GM18519 (cell line): ENCODE data around the gene MYOF.
"Not testable (repeated sequence)": the region's sequence is repeated elsewhere in the genome, so short reads cannot be mapped to it uniquely, and the experiment has no call there.

Experiments used
- ATAC-seq: cut with Tn5 transposase; IDR thresholded peaks from one replicate; pipeline ENCODE4 v1.9.1; 2021; ENCODE audit warnings: mild to moderate bottlenecking, moderate library complexity; ENCODE audit not compliant: unreplicated experiment, low FRiP score

The MYOF gene

DNA sequence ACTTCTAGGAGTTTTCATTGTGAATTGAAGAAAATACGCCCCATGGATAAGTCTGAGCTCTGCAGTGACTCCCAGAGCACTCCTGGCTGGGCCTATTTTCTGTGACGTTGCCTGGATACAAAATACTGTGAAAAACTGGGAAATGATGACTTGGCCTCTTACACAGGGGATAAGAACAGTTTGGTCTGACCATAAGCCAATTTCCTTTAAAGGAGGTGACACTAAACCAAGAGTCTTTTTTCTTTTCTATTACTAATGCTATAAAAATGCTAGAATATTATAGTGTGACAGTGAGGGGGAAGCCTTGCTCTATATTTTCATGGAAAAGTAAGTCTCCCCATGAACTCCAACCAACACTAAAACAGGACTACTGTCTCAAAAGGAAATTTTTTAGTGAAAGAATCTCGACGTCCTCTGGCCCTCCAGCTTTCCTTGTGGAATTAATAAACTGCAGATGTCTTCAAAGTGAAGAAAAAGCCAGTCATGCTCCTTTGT, 45.5 kb downstream of the MYOF start:
- no peak for ATAC-seq

DNA sequence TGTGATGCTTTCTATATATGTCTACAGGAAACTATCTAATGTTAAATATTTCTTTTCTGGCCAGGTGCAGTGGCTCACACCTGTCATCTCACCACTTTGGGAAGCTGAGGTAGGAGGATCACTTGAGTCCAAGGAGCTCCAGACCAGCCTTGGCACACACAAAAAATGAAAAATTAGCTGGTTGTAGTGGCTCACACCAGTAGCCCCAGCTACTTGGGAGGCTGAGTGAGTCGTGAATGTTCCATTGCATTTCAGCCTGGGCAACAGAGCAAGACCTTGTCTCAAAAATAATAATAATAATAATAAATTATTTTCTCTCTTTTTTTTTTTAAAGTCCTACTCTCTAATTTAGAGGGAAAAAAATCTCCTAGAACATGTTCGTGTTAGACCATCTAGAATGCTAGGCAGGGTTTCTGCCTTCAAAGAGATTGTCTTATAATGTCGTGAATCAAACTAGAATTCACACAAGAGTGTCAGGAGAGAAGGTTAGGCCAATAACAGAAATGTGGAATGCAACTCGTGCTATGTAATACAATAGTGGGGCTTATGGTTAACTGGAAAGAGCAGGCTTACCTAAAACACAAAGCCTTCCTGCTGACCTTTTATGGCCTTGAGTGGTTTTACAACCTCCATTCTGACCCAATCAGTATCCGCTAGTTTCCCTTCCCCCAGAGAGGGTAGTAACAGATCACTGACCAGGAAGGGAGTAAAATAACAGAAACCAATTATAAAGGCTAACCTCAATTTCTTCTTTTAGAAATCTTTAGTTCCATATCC, 46.3 kb downstream of the MYOF start:
- ATAC-seq, result no peak

DNA sequence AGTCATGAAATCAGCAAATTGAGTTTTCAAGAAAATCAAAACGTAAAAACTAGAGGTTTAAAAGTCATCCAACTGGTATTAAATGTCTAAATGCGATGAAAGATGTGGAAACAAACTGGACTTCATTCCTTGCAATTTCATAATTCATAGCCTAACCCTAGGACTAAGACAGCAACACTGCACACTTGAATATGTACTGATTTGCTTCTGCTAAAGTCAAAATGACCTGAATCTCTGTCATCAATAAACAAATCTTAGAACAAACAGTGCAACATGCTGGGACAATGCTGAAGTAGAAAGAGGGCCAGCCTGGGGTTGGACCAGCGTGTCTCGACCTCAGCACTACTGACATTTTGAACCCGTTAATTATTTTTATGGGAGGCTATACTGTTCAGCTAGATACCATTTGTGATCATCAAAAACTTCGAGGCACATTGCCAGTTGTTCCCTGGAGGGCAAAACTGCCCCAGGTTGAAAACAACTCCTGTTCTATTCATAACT, 47.1 kb downstream of the MYOF start:
- no peak for ATAC-seq

DNA sequence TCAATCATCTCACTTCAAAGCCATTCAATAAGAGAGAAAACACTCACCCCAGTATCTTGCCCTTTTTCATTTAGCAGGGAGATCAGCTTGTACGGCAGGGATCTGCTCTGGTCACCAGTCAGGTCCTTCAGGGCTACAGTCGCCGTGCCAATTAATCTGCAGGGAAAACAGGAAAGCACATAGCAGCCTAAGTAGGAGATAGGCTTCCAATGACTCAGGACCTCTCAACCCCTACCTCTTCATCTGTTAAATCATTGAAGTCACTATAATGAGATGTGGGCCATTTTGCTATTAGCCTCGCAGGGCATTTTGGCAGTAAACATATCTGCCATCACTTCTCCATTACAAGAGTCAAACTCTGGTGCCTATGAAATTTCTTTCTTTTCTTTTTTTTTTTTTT, 50.8 kb downstream of the MYOF start:
- no peak for ATAC-seq

DNA sequence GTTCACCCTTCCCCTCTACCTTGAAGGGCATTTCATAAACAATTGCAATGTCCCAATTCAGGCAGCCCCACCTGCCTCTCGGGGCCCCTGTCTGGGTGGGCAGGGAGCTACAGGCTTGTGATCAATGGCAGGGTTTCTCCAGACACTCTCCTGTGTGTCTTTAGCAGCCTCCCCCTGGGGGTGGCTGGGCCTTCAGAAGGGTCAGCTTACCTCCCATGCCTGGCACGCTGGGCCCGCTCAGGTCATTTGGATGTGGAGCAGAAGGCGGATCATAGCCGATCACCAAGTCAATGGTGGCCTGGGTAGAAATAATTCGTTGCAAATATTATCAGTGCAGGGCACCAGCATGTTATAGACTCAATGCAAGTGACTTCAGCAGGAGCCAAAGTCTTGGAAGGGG, 56.3 kb downstream of the MYOF start:
- no peak for ATAC-seq

DNA sequence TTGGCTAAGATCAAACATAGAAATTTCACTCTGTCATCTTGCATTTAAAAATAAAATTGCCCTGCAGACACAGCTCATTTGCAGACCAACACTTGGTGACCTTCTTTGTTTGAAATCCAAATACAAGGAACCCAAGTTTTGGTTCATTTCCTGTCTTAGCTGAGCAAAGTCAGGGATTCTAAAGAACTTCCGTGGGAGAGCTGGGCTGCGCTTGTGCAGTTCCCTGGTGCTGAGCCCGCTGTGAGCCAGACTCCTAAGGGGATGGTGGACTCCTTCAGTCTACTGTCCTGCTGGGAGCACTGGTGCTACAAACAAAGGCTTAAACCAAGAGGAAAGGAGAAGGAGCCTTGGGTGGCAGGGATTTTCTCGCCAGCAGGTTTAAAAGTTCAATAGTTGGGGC, 60.0 kb downstream of the MYOF start:
- no peak for ATAC-seq

DNA sequence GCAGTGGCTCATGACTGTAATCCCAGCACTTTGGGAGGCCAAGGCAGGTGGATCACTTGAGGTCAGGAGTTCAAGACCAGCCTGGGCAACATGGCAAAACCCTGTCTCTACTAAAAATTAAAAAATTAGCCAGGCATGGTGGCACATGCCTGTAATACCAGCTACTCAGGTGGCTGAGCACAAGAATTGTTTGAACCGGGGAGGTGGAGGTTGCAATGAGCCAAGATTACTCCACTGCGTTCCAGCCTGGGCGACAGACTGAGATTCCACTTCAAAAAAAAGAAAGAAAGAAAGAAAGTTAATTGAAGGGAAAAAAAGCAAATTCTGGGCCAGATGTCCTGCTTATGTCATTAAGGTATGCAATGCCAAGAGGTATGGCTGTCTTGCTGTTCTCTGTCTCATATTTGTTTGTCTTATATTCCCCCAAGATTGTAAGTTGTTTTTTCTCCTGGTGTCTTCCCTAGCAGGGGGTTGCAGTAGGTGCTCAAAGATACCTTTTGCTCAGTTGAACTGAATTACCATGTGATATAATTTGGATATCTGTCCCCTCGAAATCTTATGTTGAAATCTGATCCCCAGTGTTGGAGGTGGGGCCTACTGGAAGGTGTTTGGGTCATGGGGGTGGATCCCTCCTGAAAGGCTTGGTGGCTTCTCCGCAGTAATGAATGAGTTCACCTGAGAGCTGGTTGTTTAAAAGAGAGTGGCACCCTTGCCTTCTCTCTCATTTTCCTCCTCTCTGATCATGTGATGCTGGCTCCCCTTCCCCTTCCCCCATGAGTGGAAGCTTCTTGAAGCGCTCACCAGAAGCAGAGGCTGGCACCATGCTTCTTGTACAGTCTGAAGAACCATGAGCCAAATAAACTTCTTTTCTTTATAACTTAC, 60.9 kb downstream of the MYOF start:
- no peak for ATAC-seq

DNA sequence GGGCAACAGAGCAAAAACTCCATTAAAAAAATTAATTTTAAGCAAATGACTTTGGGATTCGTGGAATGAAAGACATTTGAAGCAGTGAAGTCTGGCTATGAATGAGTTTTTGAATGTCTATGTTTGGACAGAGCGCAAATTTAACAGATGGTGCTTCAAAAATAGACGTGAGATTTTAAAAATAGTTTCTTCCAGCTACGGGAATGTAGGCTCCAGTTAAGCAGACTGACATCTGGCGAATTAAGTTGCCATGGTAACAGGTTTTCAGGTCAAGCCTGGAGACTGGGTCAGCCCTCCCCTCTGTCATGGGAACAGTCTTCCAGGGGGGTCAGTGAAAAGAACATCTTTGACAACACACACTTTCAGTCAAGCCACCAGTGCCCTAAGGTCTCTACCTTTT, 62.0 kb downstream of the MYOF start:
- no peak for ATAC-seq

DNA sequence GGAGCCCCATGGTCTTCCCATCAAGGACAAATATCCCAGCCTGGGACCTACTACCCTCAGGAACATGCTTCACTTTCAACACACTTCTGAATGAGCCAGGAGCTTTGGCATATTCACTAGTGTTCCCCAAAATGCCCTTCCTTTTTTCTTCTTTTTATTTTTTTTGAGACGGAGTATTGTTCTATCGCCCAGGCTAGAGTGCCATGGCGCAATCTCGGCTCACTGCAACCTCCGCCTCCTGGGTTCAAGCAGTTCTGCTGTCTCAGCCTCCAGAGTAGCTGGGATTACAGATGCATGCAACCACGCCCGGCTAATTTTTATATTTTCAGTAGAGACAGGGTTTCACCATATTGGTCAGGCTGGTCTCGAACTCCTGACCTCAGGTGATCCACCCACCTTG, 63.1 kb downstream of the MYOF start:
- not testable (repeated sequence) for ATAC-seq

DNA sequence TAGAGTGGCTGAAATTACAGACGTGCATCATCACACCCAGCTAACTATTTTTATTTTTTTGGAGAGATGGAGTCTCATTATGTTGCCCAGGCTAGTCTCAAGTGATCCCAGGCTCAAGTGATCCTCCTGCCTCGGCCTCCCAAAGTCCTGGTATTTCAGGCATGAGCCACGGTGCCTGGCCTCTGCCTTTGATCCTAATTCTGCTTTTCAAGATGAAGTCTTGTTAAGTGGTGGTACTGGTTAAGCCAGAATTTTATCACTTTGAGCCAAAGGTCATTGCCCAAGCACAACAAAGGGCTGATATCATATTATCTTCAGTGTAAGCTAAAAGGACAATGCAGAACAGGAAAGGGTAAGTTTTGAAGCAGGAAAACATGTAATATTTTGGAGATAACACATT, 64.2 kb downstream of the MYOF start:
- ATAC-seq, result no peak

DNA sequence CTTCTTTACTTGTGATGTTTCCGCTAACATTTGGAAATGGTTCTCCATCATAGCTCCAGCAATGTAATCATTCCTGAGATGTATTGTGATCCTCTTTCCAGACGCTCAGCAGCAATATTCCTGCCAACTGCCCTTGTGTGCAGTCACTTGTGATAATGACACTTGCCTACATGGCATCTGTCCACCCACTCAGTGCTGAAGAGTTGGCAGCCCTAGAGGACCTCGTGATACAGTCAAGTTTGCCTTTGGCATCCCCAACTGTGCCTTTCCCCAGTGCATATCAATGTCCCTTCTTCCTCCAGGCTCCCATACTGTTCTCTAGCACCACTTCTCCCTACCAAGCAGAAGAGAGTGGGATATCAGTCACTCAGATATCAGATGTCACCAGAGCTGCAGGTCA, 64.9 kb downstream of the MYOF start:
- no peak for ATAC-seq

DNA sequence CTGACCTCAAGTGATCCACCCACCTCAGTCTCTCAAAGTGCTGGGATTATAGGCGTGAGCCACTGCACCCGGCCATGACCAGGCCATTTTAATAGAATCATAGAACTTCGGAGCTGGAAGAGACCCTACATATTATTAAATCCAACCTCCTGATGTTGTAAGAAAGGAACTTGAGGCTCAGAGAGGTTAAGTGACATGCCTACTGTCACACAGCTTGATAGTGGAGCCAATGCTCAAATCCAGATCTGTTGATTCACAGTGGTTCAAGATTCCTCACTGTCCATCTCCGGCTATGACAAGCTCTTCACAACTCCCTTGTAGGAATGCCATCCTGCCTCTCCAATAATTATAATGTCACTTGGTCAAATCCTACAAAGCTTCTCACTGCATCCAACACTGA, 65.3 kb downstream of the MYOF start:
- ATAC-seq, result no peak

DNA sequence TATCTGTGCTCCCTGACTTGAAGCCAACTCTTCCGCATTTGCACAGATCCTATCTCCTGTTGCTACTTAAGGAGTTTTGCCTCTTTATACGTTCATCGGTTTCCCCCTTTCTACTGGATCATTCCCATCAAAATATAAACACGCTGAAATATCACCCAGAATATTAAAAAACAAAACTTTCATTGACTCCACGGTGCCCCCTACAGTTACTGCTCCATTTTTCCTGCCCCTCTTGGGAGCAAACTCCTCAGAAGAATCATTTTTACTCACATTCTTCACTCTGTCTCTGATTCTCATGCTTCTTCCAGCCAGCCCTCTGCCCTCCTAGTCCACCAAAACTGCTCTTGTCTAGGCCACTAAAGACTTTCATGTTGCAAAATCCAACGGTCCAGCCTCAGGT, 66.4 kb downstream of the MYOF start:
- no peak for ATAC-seq

DNA sequence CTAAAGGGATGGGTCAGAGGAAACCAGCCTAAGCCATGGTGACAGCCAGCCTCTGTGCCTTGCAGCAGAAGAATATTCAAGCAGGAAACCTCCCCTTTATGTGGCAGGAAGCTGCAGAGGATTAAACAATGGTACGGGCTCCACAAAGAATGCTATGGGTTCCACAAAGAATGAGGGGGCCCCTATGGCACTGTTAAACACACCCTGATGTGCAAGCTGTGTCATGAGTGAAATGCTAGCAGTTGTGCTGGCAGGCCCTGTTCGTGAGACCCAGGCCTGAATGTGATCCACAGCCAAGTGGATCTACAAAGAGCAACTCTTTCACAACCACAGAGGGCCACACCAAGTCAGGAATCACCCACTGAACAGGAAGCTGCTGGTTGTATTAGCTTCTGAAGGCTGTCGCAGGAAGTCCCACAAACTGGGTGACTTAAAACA, 68.9 kb downstream of the MYOF start:
- ATAC-seq, result no peak

DNA sequence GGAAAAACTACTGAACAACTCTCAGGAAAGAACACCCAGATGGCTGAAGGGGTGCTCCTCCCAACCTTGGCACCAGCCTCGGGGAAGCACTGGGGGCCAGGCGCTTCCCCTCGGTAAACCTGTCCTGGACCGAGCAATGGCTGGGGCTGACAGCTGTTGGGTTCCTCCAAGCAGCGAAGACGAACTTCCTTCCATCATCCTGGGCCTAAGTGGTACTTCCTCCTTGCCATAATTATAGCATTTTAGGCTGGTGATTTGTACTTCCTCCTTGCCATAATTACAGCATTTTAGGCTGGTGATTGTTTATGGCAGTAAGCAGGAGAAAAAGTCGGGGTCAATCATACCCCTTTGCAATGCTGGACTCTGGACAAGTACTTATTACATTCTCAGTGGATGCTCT, 69.3 kb downstream of the MYOF start:
- no peak for ATAC-seq

DNA sequence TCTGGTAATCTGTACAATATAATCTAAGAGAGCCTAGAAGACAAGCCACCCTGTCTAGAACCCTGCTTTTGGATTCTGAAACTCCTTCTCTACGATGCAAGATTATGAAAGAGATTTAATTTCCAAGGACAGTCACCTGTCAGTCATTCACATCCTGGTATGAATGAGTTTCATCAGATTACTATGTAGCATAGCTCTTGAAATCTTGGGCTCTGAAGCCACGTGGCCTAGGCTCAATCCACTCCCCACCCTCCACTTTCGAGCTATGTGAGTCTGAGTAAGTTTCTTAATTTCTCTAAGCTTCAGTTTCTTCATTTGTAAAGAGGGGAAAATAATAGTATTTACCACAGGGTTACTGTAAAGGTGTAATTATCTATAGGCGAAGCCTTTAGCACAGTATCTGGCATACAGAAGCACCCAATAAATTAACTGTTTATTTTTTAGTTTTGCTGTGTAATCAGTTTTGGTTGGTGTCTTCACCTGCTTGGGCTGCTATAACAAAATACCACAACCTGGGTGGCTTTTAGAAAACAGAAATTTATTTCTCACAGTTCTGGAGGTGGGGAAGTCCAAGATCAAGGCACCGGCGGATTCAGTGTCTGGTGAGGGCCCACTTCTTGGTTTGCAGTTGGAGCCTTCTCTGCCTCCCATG, 71.3 kb downstream of the MYOF start:
- no peak for ATAC-seq

DNA sequence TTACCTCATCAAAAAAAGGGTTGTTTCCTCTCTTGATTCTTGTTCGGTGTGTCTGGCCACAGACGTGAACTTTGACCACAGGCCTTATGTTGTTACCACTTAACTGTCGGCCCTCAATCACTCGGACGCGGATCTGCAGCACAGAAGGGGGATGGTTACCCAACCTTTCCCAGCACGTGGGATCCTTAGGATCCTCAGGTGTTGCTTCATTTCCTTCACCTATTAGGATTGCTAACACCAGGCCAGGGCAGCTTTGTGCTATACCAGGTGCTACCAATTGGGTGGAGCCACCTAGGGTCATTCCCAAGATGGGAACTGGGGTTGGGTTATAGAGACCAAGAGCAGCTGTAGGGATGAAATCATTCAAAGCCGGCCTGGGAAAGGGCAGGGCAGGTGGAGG, 73.4 kb downstream of the MYOF start:
- no peak for ATAC-seq

DNA sequence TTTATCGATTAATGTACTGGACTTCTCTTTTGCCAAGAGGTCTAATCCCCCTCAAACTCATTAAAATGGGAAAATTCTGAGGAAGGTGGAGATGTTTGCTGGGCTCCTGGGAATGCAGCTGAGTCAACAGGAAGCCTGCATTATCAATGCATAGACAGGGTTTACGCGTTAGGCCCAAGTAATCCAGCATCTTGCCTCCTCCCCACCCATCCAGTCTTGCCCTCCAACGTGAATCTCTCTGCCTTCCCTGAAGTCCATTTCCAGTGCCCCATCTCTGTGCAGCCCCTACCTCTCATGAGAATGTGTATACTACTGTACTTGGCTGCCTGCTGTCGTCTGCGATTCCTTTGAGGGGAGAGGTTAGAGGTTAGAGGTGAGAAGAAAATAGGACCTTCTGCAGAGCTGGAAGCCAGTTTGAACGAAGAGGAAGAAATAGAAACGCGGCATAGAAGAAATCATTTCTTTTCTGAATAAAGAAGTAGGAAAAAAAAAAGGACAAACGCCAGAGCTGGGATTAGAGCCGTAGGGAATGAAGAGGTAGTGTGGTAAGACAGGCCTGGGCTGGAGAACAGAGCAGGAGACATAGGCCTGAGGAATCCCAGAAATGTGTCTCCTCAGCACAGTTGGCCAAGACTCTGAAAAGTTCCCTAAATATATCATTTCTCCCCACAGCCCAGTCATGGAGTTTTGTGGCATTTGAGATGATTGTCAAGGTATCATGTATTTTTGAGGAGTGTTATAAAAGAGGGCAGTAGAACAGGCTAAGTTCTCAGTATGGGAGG, 75.6 kb downstream of the MYOF start:
- ATAC-seq, result no peak

DNA sequence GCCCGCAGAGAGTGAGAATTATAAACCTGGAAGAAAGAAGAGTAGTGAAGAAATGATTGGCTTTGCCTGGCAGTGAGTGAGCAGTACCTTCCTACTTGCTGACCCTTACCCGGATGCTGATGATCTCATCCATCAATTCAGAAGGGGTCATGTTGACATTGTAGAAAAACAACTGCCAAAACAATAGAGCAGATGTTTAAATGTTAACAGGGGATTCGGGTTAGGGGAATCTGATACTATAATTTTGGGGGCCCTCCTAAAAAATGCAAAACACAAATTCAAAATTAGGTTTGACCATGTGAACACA, 78.1 kb downstream of the MYOF start:
- no peak for ATAC-seq
